ENCODE results near the gene GLB1L2.

The GLB1L2 gene

DNA sequence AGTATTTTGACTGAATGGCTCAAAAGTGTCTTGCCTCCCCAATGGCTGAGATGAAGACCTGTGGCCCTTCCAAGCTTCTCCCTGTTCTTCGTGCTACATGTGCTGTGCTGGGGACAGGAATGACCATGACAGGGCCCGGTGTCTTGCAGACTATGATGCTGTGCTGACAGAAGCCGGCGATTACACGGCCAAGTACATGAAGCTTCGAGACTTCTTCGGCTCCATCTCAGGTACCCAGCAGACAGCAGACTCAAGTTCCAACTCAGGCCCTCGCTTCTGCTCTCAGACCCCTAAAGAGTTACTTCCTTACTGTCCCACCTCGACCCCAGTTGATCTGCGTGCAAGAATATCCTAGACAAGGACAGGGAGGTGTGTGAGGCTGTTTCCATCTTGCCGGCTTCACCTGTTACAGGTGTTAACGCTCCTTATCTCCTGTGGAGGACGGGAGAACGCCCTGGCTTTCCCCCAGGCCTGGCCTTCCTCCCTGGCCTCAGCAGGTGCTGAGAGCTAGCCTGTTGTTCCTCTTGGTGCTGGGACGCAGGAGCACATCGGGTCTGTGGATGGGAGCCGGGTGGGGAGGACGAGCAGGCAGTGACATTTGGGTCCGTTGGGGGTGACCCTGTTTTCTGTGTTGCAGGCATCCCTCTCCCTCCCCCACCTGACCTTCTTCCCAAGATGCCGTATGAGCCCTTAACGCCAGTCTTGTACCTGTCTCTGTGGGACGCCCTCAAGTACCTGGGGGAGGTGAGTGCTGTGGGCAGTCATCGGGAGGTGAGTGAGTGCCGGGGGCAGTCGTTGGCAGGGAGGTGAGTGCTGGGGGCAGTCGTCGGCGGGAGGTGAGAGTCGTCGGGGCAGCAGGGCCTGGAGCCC, 38.1 kb downstream of the GLB1L2 start:
- no peak for FAIRE-seq

DNA sequence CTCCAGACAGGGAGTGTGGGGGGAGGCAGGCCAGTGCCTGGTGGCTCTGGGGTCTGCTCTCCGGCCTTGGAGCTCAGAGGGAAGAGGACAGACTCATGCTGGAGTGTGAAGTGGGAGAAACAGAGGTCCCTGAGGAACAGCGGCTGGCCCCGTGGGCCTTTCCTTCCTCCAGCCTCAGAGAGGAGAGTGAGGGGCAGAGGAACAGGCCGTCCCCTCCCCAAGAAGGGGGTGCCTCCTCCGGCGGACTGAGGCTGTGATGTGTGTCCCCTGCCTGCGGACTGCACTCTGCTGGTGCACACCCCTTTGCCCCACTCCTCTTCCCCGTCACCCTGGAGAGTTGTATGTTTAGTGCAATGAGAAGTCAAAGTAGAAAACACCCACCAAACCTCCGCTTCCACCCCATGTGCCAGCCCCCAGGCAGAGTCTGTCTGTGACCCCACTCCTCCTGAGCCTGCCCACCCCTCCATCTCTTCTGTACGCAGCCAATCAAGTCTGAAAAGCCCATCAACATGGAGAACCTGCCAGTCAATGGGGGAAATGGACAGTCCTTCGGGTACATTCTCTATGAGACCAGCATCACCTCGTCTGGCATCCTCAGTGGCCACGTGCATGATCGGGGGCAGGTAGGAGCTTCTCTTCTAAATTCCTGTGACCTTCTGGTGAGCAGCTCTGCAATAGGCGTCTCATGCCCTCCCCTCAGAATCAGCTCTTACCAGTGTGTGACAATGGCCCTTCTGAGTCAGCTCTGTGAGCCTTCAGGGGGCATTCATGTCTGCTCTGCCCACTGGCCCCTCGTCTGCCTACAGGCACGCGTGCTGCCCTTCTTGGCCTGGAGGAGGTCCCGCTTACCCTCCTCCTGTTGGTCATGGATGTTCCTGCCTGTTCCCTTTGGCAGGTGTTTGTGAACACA, 39.0 kb downstream of the GLB1L2 start:
- no peak for FAIRE-seq

DNA sequence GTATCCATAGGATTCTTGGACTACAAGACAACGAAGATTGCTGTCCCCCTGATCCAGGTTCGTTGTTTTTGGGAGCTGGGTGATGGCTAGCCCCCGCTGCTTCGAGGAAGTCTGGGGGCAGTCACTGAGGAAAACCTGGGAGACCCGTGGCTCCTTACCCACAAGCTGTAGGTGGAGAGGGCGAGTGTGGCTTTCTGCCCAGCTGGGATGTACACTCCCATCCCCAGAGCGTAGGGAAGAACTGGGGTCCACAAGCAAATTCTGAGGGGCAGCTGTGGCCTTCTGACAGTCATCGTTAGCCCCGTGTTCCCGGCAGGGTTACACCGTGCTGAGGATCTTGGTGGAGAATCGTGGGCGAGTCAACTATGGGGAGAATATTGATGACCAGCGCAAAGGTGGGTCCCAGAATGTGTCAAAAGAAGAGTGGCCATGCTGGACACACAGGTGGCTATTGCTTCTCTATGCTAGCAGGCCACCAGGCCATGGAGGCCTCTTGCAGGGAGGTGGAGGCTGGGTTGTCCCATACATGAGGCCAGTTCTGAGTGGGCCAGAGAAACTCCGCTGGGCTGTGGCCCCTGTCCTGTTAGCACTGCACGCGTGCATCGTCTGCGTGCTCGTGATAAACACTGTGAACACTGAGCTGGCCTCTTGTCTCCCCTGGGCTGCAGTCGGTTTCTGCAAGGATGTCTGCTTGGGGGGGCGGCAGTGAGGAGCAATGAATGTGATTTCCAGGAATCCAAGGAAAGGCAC, 39.8 kb downstream of the GLB1L2 start:
- no peak for FAIRE-seq

DNA sequence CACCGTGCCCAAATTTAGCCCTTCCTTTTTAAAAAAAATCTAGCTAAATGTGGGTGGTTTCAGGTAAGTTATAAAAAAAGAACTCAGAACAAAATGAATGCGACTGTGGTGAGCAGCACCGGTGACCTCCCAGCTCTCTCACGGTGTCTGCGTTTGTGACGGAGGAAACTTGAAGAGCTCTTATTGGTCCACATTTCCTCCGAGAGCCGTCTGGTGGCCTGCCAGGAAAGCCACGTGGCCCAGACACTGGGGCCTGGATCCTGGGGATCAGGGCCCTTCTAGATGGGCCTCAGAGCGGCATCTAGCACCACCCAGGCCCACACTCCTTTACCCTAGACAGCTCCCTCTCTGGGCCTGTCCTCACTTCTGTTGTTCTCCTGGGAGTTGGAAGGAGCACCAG, 40.7 kb downstream of the GLB1L2 start:
- no peak for FAIRE-seq

DNA sequence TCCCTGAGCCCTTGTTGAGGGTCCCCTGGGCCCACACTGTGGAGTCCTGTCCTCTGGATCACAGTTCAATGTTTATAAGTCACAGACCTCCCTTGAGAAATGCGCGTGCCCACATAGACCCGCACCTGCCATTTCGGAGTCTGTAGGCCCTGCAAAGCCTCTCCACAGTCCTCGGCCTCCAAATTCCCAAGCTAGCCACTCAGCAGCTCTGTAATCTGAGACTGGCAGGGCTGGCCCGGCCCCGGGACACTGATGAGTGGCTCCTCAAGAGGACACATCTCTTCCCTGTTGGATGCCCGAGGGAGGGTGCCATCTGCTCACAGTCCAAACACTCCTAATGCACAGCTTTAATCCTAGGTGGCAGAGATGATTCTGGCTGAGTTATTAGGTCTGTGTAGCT, 41.2 kb downstream of the GLB1L2 start:
- FAIRE-seq, result no peak

DNA sequence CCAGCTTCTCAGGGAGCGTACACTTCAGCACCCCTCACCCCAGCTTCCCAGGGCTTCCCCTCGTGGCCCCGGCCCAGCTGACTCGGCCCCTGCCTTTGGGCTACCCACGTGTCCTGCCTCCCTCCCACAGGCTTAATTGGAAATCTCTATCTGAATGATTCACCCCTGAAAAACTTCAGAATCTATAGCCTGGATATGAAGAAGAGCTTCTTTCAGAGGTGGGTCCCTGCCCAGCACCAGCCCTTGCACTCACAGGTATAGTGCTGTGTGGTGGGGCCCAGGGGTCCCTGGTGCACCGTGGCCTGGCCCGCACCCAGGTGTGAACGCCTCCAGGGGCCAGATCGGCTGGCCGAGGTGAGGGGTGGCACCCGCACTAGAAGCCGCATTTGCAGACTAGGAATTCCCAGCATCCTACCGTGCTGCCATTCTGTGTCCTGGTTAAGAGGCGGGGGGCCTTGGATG, 41.8 kb downstream of the GLB1L2 start:
- FAIRE-seq, result no peak

DNA sequence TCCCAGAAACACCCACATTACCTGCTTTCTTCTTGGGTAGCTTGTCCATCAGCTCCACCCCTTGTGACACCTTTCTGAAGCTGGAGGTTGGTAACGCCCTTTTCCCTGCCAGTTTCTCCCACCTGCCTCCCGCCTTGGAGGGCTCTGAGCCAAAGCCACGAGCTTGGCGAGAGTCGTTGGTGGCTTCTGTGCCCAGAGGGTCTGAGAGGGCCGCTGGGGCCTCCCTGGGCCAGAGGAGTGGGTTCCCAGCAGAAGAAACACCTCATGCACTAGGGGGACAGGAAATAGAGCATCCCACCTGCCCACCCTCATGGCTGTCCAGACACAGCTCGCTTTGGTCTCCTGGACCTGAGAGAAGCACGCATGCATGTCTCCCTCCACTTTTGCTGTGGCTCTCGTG, 42.4 kb downstream of the GLB1L2 start:
- no peak for FAIRE-seq

DNA sequence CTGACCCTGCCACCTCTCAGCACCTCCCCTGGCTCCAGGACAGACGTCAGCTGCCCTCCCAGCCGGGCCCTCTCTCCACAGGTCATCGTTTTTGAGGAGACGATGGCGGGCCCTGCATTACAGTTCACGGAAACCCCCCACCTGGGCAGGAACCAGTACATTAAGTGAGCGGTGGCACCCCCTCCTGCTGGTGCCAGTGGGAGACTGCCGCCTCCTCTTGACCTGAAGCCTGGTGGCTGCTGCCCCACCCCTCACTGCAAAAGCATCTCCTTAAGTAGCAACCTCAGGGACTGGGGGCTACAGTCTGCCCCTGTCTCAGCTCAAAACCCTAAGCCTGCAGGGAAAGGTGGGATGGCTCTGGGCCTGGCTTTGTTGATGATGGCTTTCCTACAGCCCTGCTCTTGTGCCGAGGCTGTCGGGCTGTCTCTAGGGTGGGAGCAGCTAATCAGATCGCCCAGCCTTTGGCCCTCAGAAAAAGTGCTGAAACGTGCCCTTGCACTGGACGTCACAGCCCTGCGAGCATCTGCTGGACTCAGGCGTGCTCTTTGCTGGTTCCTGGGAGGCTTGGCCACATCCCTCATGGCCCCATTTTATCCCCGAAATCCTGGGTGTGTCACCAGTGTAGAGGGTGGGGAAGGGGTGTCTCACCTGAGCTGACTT, 43.2 kb downstream of the GLB1L2 start:
- FAIRE-seq, result no peak

DNA sequence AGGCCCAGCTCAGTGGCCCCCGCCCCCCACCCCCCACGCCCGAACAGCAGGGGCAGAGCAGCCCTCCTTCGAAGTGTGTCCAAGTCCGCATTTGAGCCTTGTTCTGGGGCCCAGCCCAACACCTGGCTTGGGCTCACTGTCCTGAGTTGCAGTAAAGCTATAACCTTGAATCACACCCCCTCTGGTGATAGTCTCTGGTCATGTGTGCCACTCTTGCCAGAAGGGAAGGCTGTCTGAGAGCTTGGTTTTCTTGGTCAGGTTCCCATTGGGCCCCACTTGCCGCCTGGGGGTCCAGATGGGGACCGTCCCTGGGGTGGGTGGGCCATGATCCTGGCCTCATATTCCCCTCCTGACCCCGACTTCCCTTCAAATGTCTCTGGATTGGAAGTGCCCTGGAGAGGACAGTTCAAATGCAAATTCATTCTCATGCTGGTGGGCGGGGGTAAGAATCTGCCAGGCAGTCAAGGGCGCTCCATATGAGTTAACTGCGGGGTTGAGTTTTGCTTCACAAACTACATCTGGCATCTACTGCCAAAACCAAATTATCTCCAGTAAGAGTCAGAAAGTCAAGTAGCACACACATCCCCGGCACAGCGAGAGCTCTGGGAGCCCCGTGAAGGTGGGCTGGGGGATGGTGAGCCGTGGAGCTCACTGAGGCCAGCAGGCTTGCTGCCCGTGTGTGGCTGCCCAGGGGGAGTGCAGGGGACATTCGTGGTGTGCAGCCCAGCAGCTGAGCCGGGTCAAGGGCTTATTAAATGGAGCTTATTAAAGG, 44.5 kb downstream of the GLB1L2 start:
- no peak for FAIRE-seq

DNA sequence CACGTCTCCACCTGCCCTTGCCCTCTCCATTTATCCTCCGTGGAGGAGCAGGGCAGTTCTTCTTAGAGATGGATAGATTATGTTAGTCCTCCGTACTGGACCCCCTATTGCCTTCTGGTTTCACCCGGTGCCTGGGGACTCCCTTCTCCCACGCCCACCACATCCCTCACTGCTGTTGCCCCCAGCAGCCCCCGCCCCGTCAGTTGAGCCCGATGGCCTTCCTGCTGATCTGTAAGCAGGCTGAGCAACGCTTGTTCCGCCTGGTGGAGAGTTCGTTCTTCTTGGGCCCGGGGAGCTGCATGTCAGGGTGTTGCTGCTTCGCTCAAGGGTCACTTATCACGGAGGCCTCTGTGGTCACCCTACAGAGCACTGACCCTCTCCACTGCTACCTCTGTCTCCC, 46.1 kb downstream of the GLB1L2 start:
- no peak for FAIRE-seq

DNA sequence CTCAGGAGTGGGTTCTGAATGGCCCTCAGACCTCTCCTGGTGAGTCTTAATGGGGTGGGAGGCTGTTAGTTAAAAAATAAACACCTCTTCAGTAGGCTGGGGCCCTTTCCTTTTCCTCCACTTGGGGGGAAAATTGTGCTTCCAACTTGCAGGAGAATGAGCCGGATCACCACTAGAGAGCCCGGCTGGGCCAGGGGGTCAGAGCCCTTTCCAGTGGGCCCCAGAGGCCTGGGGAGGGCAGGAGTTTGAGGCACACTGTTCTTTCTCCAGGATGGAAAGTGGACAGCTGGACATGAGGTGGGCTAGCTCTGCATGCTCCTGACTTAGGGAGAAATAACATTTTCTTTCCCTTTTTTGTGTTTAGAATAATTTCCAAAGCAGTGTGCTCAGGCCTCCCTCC, 47.5 kb downstream of the GLB1L2 start:
- FAIRE-seq, result no peak

DNA sequence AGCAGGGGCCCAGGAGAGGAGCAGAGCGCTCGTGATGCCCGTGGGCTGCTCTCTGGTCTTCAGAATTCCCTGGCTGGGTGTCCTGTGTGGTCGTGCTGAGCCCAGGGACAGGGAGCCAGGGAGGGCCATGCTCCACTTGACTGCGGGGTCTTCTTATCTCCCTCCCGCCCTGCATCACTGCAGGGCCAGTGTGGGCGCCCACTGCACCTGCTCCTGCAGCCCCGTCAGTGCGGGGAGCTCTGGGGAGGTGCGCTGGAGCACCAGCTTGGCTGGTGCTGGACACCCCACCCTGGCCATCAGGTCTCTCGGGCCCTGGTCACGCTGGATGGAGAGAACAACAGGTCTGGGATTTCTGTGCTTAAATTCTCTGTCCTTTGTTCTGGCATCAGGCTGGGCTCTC, 48.4 kb downstream of the GLB1L2 start:
- no peak for FAIRE-seq

DNA sequence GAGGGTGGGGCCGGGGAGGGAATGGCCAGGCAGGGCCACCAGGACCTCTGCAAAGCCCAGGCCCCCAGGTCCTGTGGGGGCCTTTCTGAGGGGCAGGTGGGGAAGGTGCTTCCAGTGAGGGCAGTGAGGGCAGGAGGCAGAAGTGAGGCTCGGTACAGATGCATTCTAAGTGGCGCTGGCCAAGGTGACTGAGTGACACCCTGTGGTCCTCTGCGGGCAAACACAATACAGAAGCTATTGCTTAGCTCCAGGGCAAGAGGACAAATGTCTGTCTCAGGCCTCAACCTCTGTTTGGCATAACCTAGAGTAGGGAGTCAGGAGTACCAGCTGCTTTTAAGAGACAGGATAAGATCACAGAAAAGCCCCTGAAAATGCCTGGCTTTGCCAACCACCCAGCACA, 49.0 kb downstream of the GLB1L2 start:
- FAIRE-seq, result no peak

DNA sequence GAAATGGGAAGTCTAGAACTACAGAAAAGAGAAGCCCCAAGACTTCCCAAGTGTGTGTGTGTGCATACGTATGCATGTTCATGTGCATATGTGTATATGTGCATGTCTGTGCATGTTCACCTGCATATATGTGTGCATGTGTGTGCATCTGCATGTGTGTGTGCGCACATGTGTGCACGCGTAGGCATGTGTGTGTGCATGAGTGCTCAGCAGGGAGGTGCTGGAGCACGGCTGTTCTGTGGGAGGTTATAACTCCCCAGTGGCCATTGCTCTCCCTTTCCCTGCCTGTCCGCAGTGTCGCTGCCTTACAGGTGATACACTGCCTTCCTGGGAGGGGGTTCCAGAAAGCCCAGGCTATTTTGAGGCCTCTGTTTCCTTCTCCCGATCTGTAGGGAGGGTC, 50.5 kb downstream of the GLB1L2 start:
- no peak for FAIRE-seq

DNA sequence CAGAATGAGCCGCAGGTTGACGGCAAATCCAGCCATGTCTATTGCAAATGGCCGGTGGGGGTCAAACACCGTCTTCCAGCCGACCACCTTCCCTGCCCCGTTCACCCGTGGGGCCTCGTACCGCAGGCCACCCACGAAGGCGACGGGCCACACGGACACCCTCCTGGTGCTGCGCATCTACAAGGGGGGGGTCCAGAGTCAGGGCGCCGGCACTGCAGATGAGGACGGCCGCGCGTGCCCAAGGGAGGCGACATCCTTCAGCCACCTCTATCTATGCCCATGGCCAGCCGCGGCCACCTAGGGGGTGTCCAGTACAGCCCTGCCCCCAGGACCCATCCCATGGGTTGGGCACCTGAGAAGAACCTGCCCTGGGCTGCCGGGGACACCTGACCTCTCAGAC, 51.0 kb downstream of the GLB1L2 start:
- FAIRE-seq, result no peak

DNA sequence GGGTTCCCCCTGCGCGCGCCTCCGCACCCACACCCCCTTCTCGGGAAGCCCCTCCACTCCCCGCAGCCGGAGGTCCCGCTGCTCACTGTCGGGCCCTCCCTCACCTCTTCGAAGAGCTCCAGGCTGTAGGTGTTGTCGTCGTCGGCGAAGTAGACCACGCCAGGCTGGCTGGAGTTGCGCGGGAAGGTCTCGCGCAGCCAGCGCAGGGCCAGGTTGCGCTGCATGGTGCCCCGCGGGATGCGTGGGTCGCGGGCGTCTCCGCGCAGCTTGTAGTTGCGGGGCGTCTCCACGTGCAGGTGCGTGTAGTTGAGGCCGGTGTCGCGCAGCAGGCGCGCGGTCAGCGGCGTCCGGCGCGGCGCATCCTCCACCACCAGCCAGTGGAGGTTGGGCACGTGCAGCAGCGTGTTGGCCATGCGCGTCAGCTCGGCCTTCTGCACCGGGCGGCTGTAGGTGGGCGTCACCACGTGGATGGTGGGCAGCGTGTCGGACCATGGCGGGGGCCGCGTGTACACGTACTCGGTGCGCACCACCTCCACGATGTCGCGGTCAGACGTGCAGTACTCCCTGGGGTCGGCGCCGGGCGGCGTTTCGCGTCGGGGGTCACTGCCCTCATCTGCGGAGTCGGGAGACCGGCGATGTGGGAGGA, 51.9 kb downstream of the GLB1L2 start:
- no peak for FAIRE-seq

DNA sequence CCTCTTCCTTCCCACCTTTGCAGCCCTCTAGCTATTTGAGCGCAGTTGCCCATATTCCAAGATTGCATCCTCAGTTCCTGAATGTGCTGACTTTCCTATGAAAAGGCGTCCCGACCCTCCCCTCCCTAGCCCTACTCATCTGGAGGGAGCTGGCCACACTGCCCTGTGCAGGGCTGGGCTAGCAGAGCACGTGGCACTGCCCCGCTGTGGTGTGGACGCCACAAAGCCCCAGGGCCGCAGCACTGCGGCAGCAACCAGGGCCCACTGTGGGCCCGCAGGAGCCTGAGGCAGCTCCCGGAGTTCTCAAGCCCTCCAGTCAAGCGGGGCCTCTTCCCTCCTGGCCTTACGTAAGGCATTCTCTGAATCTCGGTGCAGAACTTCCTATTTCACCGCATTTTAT, 52.6 kb downstream of the GLB1L2 start:
- FAIRE-seq, result no peak

DNA sequence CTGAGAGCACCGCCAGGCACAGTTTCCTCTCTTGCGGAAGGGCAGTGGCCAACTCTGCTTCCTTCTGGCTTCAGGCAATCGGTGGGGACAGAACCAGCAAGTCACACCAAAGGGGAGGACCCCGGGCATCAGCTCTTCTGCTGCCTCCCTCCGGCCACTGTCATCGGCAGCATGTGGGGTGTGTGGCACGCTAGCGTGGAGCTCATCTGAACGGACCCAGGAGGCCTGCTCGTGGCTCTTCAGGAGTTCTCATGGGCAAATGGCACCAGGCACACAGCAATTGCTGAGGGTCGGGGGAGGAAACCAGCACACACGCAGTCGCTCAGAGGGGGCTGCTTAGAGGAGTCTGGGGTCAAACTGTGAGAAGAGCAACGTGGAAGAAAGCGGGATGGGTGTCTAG, 53.4 kb downstream of the GLB1L2 start:
- no peak for FAIRE-seq

DNA sequence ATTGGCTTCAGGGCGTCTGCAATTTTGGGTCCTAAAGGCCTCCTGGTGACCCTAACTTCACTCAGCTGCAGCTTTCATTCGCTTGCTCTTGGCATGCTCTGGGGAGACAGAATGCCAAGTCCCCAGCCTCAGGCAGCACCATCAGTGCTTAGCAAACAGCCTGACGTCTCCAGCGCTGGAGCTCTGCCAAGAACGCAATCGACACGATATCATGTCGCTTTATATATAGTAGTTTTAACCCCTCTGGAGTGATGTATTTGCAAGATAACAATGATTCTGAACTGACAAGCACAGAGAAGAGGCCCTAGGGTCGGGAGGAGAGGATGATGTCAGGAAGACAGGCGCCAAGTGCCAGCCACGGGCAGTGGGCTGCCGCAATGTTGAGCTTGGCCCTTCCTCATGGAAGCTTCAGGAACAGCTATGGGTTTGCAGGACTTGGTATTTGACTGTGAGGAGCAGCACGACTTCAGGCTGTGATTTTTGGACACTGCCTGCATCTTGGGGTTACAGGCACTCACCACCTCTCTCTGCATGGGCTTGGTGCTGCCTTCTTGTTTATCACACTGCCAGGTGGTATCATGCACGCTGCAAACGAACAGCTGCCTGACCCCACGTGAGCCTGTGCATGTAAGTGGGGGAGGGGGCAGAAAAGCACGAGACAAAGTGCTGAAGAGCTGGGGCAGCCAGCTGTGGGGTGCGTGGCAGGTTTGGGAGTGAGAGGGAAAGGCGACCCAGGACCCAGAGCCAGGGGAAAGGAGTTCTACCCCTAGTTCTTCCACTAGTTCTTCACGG, 54.2 kb downstream of the GLB1L2 start:
- FAIRE-seq, result no peak

DNA sequence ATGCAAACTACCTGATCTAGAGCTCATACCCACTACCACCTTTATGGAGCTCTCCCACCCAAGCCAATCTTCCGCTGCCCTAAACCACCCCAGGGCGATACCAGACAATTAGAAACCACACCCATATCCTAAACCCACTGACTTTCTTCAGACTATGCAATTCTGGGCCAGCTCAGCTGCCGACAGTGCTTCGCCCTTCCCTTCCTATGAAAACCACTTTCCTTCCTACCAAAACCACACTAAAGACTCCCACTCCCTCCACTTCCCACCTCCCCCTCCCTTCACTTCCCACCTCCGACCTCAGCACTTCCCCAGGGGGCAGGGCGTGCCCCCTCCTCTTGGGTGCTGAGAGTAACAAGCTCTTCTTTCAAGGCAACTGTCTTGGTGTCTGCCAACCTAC, 55.2 kb downstream of the GLB1L2 start:
- no peak for FAIRE-seq

DNA sequence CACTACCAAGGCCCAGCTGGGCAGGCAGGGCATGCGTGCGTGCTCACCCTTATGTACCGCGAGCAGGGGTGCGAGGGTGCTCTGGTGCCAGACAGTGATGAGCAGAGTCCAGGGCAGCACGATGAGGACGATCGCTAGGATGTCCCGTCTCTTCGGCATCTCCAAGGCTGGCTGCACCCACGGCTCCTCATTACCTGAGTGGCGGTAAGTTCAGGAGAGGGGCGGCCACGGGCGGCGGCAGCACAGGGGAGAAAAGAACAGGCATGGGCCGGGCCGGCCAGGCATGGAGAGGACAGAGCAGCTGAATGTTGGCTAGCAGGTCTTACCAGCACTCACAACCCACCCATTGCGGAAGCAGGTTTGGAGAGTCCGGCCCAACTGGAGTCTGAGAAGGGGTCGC, 55.7 kb downstream of the GLB1L2 start:
- FAIRE-seq, result no peak
